Trophoblast cell (in vitro differentiated cells and primary cell): ENCODE results near the gene CSMD2.

ENCODE experiments used
- DNase-seq, 2 donors: peaks; one replicate each; pipeline ENCODE4 v3.0.0-alpha.2; 2016
- H2AFZ ChIP-seq: 2 replicates; pipeline ENCODE4 v1.6.1; 2013; ENCODE audit warnings: low read length, moderate library complexity, mild to moderate bottlenecking; ENCODE audit not compliant: insufficient read depth, poor library complexity
- H2AK5ac ChIP-seq: 2 replicates; pipeline ENCODE4 v1.6.1; 2013; ENCODE audit warnings: mild to moderate bottlenecking, low read length
- H2BK120ac ChIP-seq: 2 replicates; pipeline ENCODE4 v1.6.1; 2013; ENCODE audit warnings: low read length, mild to moderate bottlenecking, moderate library complexity; ENCODE audit not compliant: insufficient read depth, poor library complexity
- H2BK12ac ChIP-seq: 2 replicates; pipeline ENCODE4 v1.6.1; 2013; ENCODE audit warnings: mild to moderate bottlenecking, low read length, moderate library complexity
- H2BK5ac ChIP-seq: 2 replicates; pipeline ENCODE4 v1.6.1; 2013; ENCODE audit warnings: low read length, low read depth, moderate library complexity, mild to moderate bottlenecking; ENCODE audit not compliant: poor library complexity
- H3K14ac ChIP-seq: 2 replicates; pipeline ENCODE4 v1.6.1; 2013; ENCODE audit warnings: mild to moderate bottlenecking, low read length
- H3K18ac ChIP-seq: 2 replicates; pipeline ENCODE4 v1.6.1; 2013; ENCODE audit warnings: mild to moderate bottlenecking, low read length
- H3K23ac ChIP-seq: 2 replicates; pipeline ENCODE4 v1.6.1; 2013; ENCODE audit warnings: low read length
- H3K27ac ChIP-seq: 2 replicates; pipeline ENCODE4 v1.5.1; 2013; ENCODE audit warnings: low read depth, mild to moderate bottlenecking, inconsistent platforms, low read length, moderate library complexity
- H3K27me3 ChIP-seq: 2 replicates; pipeline ENCODE4 v1.6.1; 2013; ENCODE audit warnings: inconsistent platforms, mild to moderate bottlenecking, low read length, moderate library complexity; ENCODE audit not compliant: insufficient read depth
- H3K36me3 ChIP-seq, 2 experiments: 1 replicate in 1 of 2; 2 replicates in 1 of 2; pipeline ENCODE4 v1.6.1; 2013; ENCODE audit warnings: low read length in 2 of 2, mild to moderate bottlenecking in 2 of 2, moderate library complexity in 1 of 2; ENCODE audit not compliant: insufficient read depth in 2 of 2, control insufficient read depth in 1 of 2
- H3K4ac ChIP-seq: 2 replicates; pipeline ENCODE4 v1.6.1; 2013; ENCODE audit warnings: low read depth, mild to moderate bottlenecking, low read length, moderate library complexity
- H3K4me1 ChIP-seq, 2 experiments: 1 replicate in 1 of 2; 2 replicates in 1 of 2; pipeline ENCODE4 v1.6.1; 2013; ENCODE audit warnings: low read length in 2 of 2, mild to moderate bottlenecking in 2 of 2, moderate library complexity in 1 of 2; ENCODE audit not compliant: insufficient read depth in 2 of 2, control insufficient read depth in 1 of 2
- H3K4me2 ChIP-seq: 2 replicates; pipeline ENCODE4 v1.6.1; 2013; ENCODE audit warnings: inconsistent platforms, mild to moderate bottlenecking, low read length, moderate library complexity
- H3K4me3 ChIP-seq: 2 replicates; pipeline ENCODE4 v1.5.1; 2013; ENCODE audit warnings: mild to moderate bottlenecking, low read depth, low read length, inconsistent platforms
- H3K79me1 ChIP-seq: one replicate; pipeline ENCODE4 v1.6.1; 2013; ENCODE audit warnings: low read length
- H3K79me2 ChIP-seq: 2 replicates; pipeline ENCODE4 v1.6.1; 2013; ENCODE audit warnings: low read length, mild to moderate bottlenecking; ENCODE audit not compliant: control insufficient read depth, insufficient read depth, poor library complexity
- H3K9ac ChIP-seq: 2 replicates; pipeline ENCODE4 v1.6.1; 2013; ENCODE audit warnings: mild to moderate bottlenecking, low read length
- H3K9me3 ChIP-seq: 2 replicates; pipeline ENCODE4 v1.6.1; 2013; ENCODE audit warnings: low read depth, mild to moderate bottlenecking, control low read depth, inconsistent platforms, low read length; ENCODE audit not compliant: insufficient read depth
- H4K12ac ChIP-seq: 2 replicates; pipeline ENCODE4 v1.6.1; 2013; ENCODE audit warnings: low read depth, mild to moderate bottlenecking, low read length, moderate library complexity
- H4K8ac ChIP-seq: 2 replicates; pipeline ENCODE4 v1.6.1; 2013; ENCODE audit warnings: low read depth, mild to moderate bottlenecking, low read length, moderate library complexity
- H4K91ac ChIP-seq: one replicate; pipeline ENCODE4 v1.6.1; 2013; ENCODE audit warnings: low read depth, mild to moderate bottlenecking, low read length, moderate library complexity
- WGBS: extraction: QIAGEN DNeasy Blood & Tissue Kit; methylation state at CpG from one replicate; pipeline ENCODE4 v1.1.7; 2013; ENCODE audit warnings: missing lambda C conversion rate; ENCODE audit not compliant: insufficient read length, insufficient coverage; ENCODE audit errors: extremely low coverage; 5-methylcytosine and 5-hydroxymethylcytosine counted together

Gene CSMD2

DNA sequence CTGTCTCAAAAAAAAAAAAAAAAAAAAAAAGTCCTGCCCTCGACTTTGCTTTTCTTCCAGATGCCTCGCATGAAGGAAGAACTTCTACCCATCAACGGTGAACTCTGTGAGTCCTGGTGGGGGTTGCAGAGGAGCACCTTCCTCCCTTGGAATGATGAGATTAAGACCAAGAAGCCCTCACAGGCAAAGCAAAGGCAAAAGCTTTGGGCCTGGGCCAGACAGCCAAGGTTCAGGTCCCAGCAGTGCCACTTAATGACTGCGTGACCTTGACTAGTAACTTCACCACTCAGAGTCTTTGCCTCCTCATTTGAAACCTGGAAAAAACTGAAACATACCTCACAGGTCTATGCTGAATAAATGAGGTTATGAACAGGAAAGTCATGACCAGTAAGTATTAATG, 637.1 kb downstream of the CSMD2 start:
- no peak overlapping the region for H3K23ac ChIP-seq
- no peak for DNase-seq
- H3K9ac ChIP-seq = no peak overlapping the region
- H3K4ac ChIP-seq = no peak overlapping the region
- no peak overlapping the region for H3K4me3 ChIP-seq
- H4K91ac ChIP-seq = no peak overlapping the region
- H2BK120ac ChIP-seq = no peak overlapping the region
- no peaks in the 10 kb centered on the region for H3K9me3 ChIP-seq
- WGBS = no CpG with 5 or more reads among the region's 4 CpGs
- no peak overlapping the region for H2BK5ac ChIP-seq
- H2AFZ ChIP-seq = no peak overlapping the region
- H3K79me1 ChIP-seq = no peaks in the 10 kb centered on the region
- no peaks in the 10 kb centered on the region for H3K27me3 ChIP-seq
- H3K4me1 ChIP-seq = no peaks in the 10 kb centered on the region
- H3K14ac ChIP-seq = no peak overlapping the region
- H3K79me2 ChIP-seq = no peaks in the 10 kb centered on the region
- no peak overlapping the region for H3K27ac ChIP-seq
- no peak overlapping the region for H4K8ac ChIP-seq
- H2BK12ac ChIP-seq = no peak overlapping the region
- no peak overlapping the region for H2AK5ac ChIP-seq
- H3K4me2 ChIP-seq = no peak overlapping the region
- H3K18ac ChIP-seq = no peak overlapping the region
- no peaks in the 10 kb centered on the region for H3K36me3 ChIP-seq
- no peak overlapping the region for H4K12ac ChIP-seq

DNA sequence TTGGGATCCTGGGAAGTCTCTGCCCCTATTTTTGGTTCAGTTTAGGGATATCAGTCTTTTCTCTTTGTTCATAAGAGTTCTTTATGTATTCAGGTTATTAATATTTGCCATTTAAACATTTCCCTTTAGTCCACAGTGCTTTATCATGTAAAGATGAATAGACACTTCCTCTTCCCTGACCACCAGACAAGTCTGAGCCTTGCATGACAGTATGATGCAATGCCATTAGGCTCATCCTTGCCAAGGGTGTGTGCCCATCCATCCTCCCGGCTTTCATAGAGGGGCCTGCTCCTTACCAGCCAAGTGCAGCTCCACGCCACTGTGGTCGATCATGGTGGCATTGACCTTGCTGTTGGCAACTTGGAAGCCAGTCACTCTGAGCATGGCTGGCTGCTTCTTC, 640.4 kb downstream of the CSMD2 start:
- H3K4me3 ChIP-seq = no peak overlapping the region
- H2AK5ac ChIP-seq = no peak overlapping the region
- H3K18ac ChIP-seq = no peak overlapping the region
- H3K27ac ChIP-seq = no peak overlapping the region
- no peak overlapping the region for H2BK5ac ChIP-seq
- H3K36me3 ChIP-seq = no peaks in the 10 kb centered on the region
- H3K9me3 ChIP-seq = no peaks in the 10 kb centered on the region
- H3K14ac ChIP-seq = no peak overlapping the region
- no peak overlapping the region for H4K91ac ChIP-seq
- H3K79me1 ChIP-seq = no peaks in the 10 kb centered on the region
- no peak overlapping the region for H2AFZ ChIP-seq
- H3K9ac ChIP-seq = no peak overlapping the region
- H3K79me2 ChIP-seq = no peaks in the 10 kb centered on the region
- WGBS = no CpG with 5 or more reads among the region's 3 CpGs
- no peak overlapping the region for H3K4me2 ChIP-seq
- no peak for DNase-seq
- H3K23ac ChIP-seq = no peak overlapping the region
- no peak overlapping the region for H2BK12ac ChIP-seq
- no peak overlapping the region for H4K12ac ChIP-seq
- no peak overlapping the region for H4K8ac ChIP-seq
- no peaks in the 10 kb centered on the region for H3K4me1 ChIP-seq
- no peaks in the 10 kb centered on the region for H3K27me3 ChIP-seq
- no peak overlapping the region for H3K4ac ChIP-seq
- no peak overlapping the region for H2BK120ac ChIP-seq

DNA sequence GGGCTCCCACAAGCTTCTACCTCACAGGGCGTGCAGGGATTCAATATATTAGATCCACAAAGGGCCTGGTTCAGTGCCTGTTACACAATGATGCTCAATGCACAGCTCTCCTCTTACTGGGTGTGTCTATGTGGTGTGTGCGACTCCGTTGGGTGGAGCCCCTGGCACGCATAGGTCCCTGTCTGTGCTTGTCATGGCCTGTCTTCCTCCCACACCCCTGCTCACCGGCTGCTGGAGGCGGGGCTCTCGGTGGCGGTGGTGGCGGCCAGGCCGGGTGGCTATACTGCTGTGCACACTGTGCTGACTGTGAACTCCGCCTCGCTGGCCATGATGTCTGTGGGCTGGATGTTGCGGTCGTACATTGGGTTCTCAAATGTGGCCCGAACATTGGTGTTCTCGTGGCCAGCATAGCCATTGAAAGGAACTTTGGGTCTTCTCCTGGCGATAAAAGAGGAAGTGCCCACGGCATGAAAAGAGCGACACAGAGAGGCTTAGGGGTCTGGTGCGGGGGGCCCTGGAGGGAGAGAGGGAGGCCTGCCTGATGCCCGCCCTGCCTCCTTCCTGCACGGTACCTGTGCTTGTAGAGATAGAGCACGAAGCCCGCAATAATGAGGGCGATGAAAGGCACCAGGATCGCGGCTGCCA, 645.7 kb downstream of the CSMD2 start:
- Histone ChIP-seq H3K79me1 (no peaks in the 10 kb centered on the region), H4K8ac (no peak overlapping the region), H3K23ac (no peak overlapping the region), H2BK5ac (no peak overlapping the region), H3K4me3 (no peak overlapping the region), H3K9ac (no peak overlapping the region), H3K14ac (no peak overlapping the region), H2AK5ac (no peak overlapping the region), H3K9me3 (peaks cover under 1% of the 10 kb centered on the region), H4K12ac (no peak overlapping the region), H3K18ac (no peak overlapping the region), H3K4ac (no peak overlapping the region), H3K4me1 (no peaks in the 10 kb centered on the region), H2AFZ (no peak overlapping the region), H2BK120ac (no peak overlapping the region), H3K27me3 (no peaks in the 10 kb centered on the region), H4K91ac (no peak overlapping the region), H3K27ac (no peak overlapping the region), H3K36me3 (no peaks in the 10 kb centered on the region), H3K79me2 (no peaks in the 10 kb centered on the region), H3K4me2 (no peak overlapping the region), H2BK12ac (no peak overlapping the region)
- no CpG with 5 or more reads among the region's 27 CpGs for WGBS
- DNase-seq = no peak

DNA sequence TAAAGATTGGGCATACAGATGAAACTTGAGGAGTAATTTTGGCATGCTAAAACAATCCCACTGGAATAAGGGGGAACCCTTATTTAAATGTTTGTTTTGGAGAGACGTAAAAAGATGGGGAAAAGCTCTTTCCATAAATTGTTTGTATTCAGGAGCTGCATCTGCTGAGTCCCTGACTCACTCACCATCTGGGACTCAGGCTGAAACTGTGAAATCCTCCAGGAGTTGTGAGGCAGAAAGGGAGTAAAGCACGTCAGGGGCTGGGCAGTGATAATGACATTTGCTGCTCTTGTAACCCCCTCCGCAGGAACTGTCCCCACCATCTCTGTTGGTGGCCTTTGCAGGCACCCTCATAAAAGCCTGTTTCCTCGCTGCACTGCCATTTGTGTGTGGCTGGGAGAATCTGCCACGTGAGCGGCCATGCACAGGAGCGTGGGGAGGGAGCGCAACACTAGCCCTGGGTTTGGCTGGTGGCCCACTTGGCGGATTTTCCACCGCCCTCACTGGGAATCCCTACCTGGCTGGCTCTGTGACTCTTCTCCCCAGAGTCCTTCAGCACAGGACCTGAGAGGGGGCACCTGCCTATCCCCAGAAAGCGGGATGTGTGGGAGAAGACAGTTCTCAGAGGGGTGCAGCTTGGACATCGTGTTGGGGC, 647.3 kb downstream of the CSMD2 start:
- no CpG with 5 or more reads among the region's 12 CpGs for WGBS
- Histone ChIP-seq H3K4ac (no peak overlapping the region), H2BK5ac (no peak overlapping the region), H3K36me3 (no peaks in the 10 kb centered on the region), H3K14ac (no peak overlapping the region), H3K27ac (no peak overlapping the region), H4K12ac (no peak overlapping the region), H3K27me3 (no peaks in the 10 kb centered on the region), H3K23ac (no peak overlapping the region), H4K8ac (no peak overlapping the region), H3K4me1 (no peaks in the 10 kb centered on the region), H2AK5ac (no peak overlapping the region), H3K9me3 (peaks cover 2% of the 10 kb centered on the region), H3K9ac (no peak overlapping the region), H2BK120ac (no peak overlapping the region), H3K4me2 (no peak overlapping the region), H4K91ac (no peak overlapping the region), H3K18ac (no peak overlapping the region), H2BK12ac (no peak overlapping the region), H3K79me1 (no peaks in the 10 kb centered on the region), H3K4me3 (no peak overlapping the region), H2AFZ (no peak overlapping the region), H3K79me2 (no peaks in the 10 kb centered on the region)
- no peak for DNase-seq
